ENCODE measurements around the gene RBM48.
"Not testable (repeated sequence)": the region's sequence is repeated elsewhere in the genome, so short reads cannot be mapped to it uniquely, and the experiment has no call there.

RBM48 gene

GRCh38 chr7:92545116-92545515 lies 16.5 kb downstream of the RBM48 start:
- DNase-seq (ENCODE audit: low read depth), result not testable (repeated sequence)

GRCh38 chr7:92546856-92547497 lies 18.4 kb downstream of the RBM48 start:
- DNase-seq (ENCODE audit: low read depth), result no peak

GRCh38 chr7:92547579-92547978 lies 19.0 kb downstream of the RBM48 start:
- no peak for DNase-seq (ENCODE audit: low read depth)

GRCh38 chr7:92550194-92550593 lies 21.6 kb downstream of the RBM48 start:
- DNase-seq (ENCODE audit: low read depth), result no peak

- no peak for DNase-seq (ENCODE audit: low read depth)
Observed at GRCh38 chr7:92557249-92557648, 28.7 kb downstream of the RBM48 start.

GRCh38 chr7:92557808-92558362 lies 29.3 kb downstream of the RBM48 start:
- DNase-seq (ENCODE audit: low read depth), result no peak

- no peak for DNase-seq (ENCODE audit: low read depth)
Observed at GRCh38 chr7:92560602-92561001, 32.0 kb downstream of the RBM48 start.

- no peak for DNase-seq (ENCODE audit: low read depth)
Observed at GRCh38 chr7:92563345-92563744, 34.8 kb downstream of the RBM48 start.

GRCh38 chr7:92567460-92567859 lies 38.9 kb downstream of the RBM48 start:
- DNase-seq (ENCODE audit: low read depth), result no peak

- no peak for DNase-seq (ENCODE audit: low read depth)
Observed at GRCh38 chr7:92569137-92569536, 40.5 kb downstream of the RBM48 start.

- DNase-seq (ENCODE audit: low read depth), result no peak
Observed at GRCh38 chr7:92576296-92576695, 47.7 kb downstream of the RBM48 start.

- no peak for DNase-seq (ENCODE audit: low read depth)
Observed at GRCh38 chr7:92582948-92583347, 54.4 kb downstream of the RBM48 start.

GRCh38 chr7:92584953-92585352 lies 56.4 kb downstream of the RBM48 start:
- no peak for DNase-seq (ENCODE audit: low read depth)

- no peak for DNase-seq (ENCODE audit: low read depth)
Observed at GRCh38 chr7:92586403-92586802, 57.8 kb downstream of the RBM48 start.

GRCh38 chr7:92586841-92587240 lies 58.2 kb downstream of the RBM48 start:
- no peak for DNase-seq (ENCODE audit: low read depth)
